Spleen (tissue), 11 donors: ENCODE measurements around the gene P2RX7. TPM values are rescaled to one million over a fixed set of nuclear protein-coding genes. Genes with fewer than 3 reads are reported as not detected.

Source experiments
- DNase-seq: peaks from one replicate; pipeline ENCODE4 v3.0.0-alpha.2; 2020
- H3K27ac ChIP-seq, 8 donors: fragments of 200-600 bp; sonication (generic) in 7 of 8; 1 replicate in 4 of 8; 2 replicates in 4 of 8; pipeline versions ENCODE4 v1.5.0 to v1.8.0; 2016 to 2021; ENCODE audit warnings: inconsistent platforms in 4 of 8, mild to moderate bottlenecking in 4 of 8, moderate library complexity in 1 of 8
- H3K27me3 ChIP-seq, 7 donors: fragments of 200-600 bp; sonication (generic) in 6 of 7; replicated peaks in 1 of 7; 1 replicate in 4 of 7; 2 replicates in 3 of 7; pipeline versions ENCODE4 v1.5.0 to v1.8.0; 2016 to 2021; ENCODE audit warnings: inconsistent platforms in 3 of 7, mild to moderate bottlenecking in 1 of 7
- H3K36me3 ChIP-seq, 6 donors: fragments of 200-600 bp; sonication (generic) in 5 of 6; 1 replicate in 4 of 6; 2 replicates in 2 of 6; pipeline versions ENCODE4 v1.5.0 to v1.8.0; 2016 to 2021; ENCODE audit warnings: inconsistent platforms in 2 of 6
- H3K4me1 ChIP-seq, 6 donors: fragments of 200-600 bp; sonication (generic) in 5 of 6; 1 replicate in 3 of 6; 2 replicates in 3 of 6; pipeline versions ENCODE4 v1.5.0 to v1.8.0; 2016 to 2021; ENCODE audit warnings: inconsistent platforms in 3 of 6
- H3K4me3 ChIP-seq, 8 donors: fragments of 200-600 bp; sonication (generic) in 7 of 8; 1 replicate in 4 of 8; 2 replicates in 4 of 8; pipeline versions ENCODE4 v1.5.0 to v1.8.0; 2016 to 2021; ENCODE audit warnings: inconsistent platforms in 4 of 8, mild to moderate bottlenecking in 4 of 8, moderate library complexity in 2 of 8
- H3K9me3 ChIP-seq, 8 donors: fragments of 200-600 bp; sonication (generic) in 7 of 8; 1 replicate in 4 of 8; 2 replicates in 4 of 8; pipeline versions ENCODE4 v1.5.0 to v1.8.0; 2016 to 2021; ENCODE audit warnings: inconsistent platforms in 4 of 8
- CTCF ChIP-seq, 11 experiments: fragments of 200-600 bp in 7 of 11; fragments of 450-650 bp in 4 of 11; sonication (generic) in 4 of 11; IDR thresholded peaks in 8 of 11; conservative IDR thresholded peaks in 3 of 11; 1 replicate in 7 of 11; 2 replicates in 4 of 11; pipeline versions ENCODE4 v1.4.0 to v1.8.0; 2016 to 2021; ENCODE audit warnings: antibody characterized with exemption in 11 of 11, inconsistent platforms in 4 of 11, mild to moderate bottlenecking in 1 of 11
- POLR2A ChIP-seq, 3 donors: fragments of 450-650 bp; IDR thresholded peaks; one replicate each; pipeline ENCODE4 v1.5.1; 2017; ENCODE audit warnings: antibody characterized with exemption in 3 of 3, mild to moderate bottlenecking in 1 of 3
- POLR2AphosphoS5 ChIP-seq, 3 donors: sonication (generic); formaldehyde crosslinking; IDR thresholded peaks; one replicate each; pipeline ENCODE4 v1.5.1; 2017; ENCODE audit warnings: antibody characterized with exemption in 3 of 3
- WGBS, 5 donors: extraction: QIAGEN DNeasy Blood & Tissue Kit in 3 of 5; methylation state at CpG; one replicate each; pipeline versions ENCODE4 v1.1.5 to v1.1.7; 2013 to 2018; 5-methylcytosine and 5-hydroxymethylcytosine counted together
- intact Hi-C: fragments of 100-400 bp; cut with DNase I; formaldehyde crosslinking; loops from one replicate; pipeline ENCODE4 v1.15.0; 2023; ENCODE audit warnings: low total_unique reads
- polyA plus RNA-seq, 3 donors: library from polyadenylated mRNA; stranded (reverse); fragments of 200-250 nt; gene quantifications; one replicate each; pipeline ENCODE4 v1.2.1, GENCODE V29; 2013
- total RNA-seq, 7 donors: library from RNA; depleted of rRNA in 3 of 7; stranded (reverse); fragments of >200 nt in 3 of 7; fragmentation: NEBNext Ultra II Directional in 4 of 7; extraction: Animal tissue kit (Norgen Biotek cat#: 25700) in 4 of 7; gene quantifications; one replicate each; pipeline versions ENCODE4 v1.1.0 to v1.2.1, GENCODE V29; 2016 to 2021
- donor health status: healthy with polysubstance abuse.
- donor health status: DM: no; HTN: no; CAD: no; lungs with moderate emphysema.
- donor health status: DM: no; HTN: no; CAD: no.
- donor health status: Bipolar disorder and iron deficiency.
- donor health status: healthy.
- donor health status: DM: no; HTN: no; CAD: no.
- donor health status: DM: yes; HTN: yes; CAD: no.

Gene P2RX7
- total and polyA plus RNA-seq, 10 donors, result 1.8 to 12.3 (median 9.0) TPM

DNA sequence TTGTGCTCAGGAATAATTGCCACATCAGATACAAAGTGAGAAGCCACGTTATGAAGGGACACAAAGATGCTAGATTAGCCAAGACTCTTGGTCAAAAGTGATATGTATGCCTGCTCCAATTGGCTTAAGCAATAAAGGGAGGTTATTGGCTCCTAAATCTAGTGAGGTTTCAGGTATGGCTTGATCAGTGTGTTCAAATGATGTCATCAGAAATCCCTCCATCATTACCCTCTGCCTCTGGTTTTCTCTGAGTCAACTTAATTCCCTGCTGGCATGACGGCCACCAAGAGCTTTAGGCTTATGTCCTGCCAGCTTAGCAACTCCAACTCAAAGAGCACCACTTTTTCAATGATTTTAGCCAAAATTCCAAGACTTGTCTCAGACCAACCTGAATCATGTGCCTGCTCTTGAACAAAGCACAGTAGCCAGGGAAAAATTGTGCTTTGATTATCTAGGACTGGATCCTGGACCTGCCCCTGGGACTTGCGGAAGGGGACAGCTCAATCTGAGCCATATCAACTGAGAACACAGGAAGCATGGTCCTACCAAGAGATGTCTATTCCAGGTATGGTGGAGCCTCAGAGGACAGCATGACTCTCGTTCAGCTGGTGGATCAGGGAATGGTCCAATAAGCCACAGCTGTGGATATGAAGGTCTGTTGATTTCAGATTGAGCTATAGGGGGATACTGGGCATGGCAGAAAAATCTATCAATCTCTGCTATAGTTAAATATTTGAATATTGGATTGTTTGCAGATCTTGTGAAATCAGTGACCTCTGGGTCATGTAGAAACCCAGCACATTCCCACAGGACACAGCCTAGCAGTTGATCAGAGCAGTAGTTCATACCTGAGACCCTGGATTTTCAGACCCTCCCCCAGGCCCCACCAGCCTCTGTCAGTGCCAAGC, 16.1 kb upstream of the P2RX7 start:
- H3K4me3 ChIP-seq, result no peak overlapping the region
- no peaks in the 10 kb centered on the region for H3K9me3 ChIP-seq
- H3K27me3 ChIP-seq, result no peaks in the 10 kb centered on the region
- H3K4me1 ChIP-seq, result no peaks in the 10 kb centered on the region
- TF ChIP-seq CTCF (IDR thresholded peaks at IDR 0.05 in 8 of 11, conservative IDR thresholded peaks at IDR 0.05 in 3 of 11), result no peak
- TF ChIP-seq POLR2A (IDR thresholded peaks at IDR 0.05), result no peak
- no peak for TF ChIP-seq POLR2AphosphoS5 (IDR thresholded peaks at IDR 0.05)
- DNase-seq, result no peak
- H3K36me3 ChIP-seq, result no peaks in the 10 kb centered on the region
- no peak overlapping the region for H3K27ac ChIP-seq
- WGBS, 5 donors, result 77 to 88% (median 80%) methylated on average over 4 of the region's 4 CpGs
- intact Hi-C loops, result loop anchor here (10.0 kb wide), 2 partner anchors 108 to 532 kb away; partner anchors contain the start of gene POP5

DNA sequence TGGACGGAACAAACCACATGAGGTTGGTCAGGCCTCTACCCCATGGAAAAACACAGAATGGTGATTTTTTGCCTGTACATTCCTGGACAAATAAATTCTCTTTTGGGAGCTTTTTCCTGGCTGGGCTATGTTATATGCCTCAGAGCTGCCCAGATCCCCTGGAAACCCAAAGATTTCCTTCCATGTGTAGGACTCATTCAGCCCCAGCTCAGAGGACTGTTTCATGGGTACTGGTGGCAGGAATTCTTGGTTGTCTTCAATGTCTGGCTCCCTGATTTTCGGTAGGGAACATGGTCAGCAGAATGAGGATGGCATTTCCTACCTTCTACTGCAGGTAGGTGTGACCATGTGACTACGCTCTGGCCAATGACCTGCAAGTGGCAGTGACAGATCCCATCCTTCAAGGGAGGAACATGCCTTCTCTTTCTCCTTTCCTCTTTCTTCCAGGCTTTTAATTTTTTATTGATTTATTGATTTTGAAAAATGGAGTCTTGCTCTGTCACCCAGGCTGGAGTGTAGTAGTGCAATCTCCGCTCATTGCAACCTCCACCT, 15.4 kb upstream of the P2RX7 start:
- no peak for DNase-seq
- intact Hi-C loops, result loop anchor here (10.0 kb wide), 2 partner anchors 107 to 533 kb away; partner anchors contain the start of gene POP5
- no peak for TF ChIP-seq POLR2AphosphoS5 (IDR thresholded peaks at IDR 0.05)
- no peak for TF ChIP-seq POLR2A (IDR thresholded peaks at IDR 0.05)
- no peak for TF ChIP-seq CTCF (IDR thresholded peaks at IDR 0.05 in 8 of 11, conservative IDR thresholded peaks at IDR 0.05 in 3 of 11)
- Histone ChIP-seq H3K4me1 (no peaks in the 10 kb centered on the region), H3K9me3 (no peaks in the 10 kb centered on the region), H3K4me3 (no peak overlapping the region), H3K27me3 (no peaks in the 10 kb centered on the region), H3K27ac (no peak overlapping the region), H3K36me3 (no peaks in the 10 kb centered on the region)
- 82 to 96% (median 93%) methylated on average over 4 of the region's 4 CpGs for WGBS, 5 donors

GRCh38 chr12:121120323-121120722, 12.4 kb upstream of the P2RX7 start:
- Histone ChIP-seq H3K36me3 (no peaks in the 10 kb centered on the region), H3K27me3 (no peaks in the 10 kb centered on the region), H3K4me3 (no peak overlapping the region), H3K27ac (no peak overlapping the region), H3K4me1 (no peaks in the 10 kb centered on the region), H3K9me3 (no peaks in the 10 kb centered on the region)
- DNase-seq, result no peak
- 52 to 70% (median 61%) methylated on average over 6 of the region's 6 CpGs for WGBS, 5 donors
- no peak for TF ChIP-seq POLR2AphosphoS5 (IDR thresholded peaks at IDR 0.05)
- no peak for TF ChIP-seq CTCF (IDR thresholded peaks at IDR 0.05 in 8 of 11, conservative IDR thresholded peaks at IDR 0.05 in 3 of 11)
- TF ChIP-seq POLR2A (IDR thresholded peaks at IDR 0.05), result no peak
- intact Hi-C loops, result no loop called here
